ENCODE data around the gene KRTAP12-1.

GRCh38 chr21:44710294-44710665 lies 28.3 kb upstream of the KRTAP12-1 start:
- TF ChIP-seq CTCF (IDR thresholded peaks at IDR 0.05) (no peak), POLR2A (IDR thresholded peaks at IDR 0.05) (no peak)

Data from Peyer's patch (tissue), 4 donors.